HEK293 (cell line): Measurements from ENCODE around the gene INTS1.

Source experiments
- CTCF ChIA-PET: fragments of 350-600 bp; formaldehyde crosslinking; extraction: SDS; loops from one replicate; lab custom pipeline; 2021; ENCODE audit warnings: antibody characterized with exemption; lab: Yijun Ruan, JAX
- POLR2A ChIA-PET: fragments of 300-600 bp; formaldehyde crosslinking; extraction: SDS; loops from one replicate; lab custom pipeline; 2020; ENCODE audit warnings: antibody characterized with exemption, inconsistent platforms; lab: Yijun Ruan, JAX
- H3K27ac ChIP-seq: fragments of 200-500 bp; sonication (Bioruptor generic); 2 replicates; pipeline ENCODE4 v1.5.1; 2014; ENCODE audit warnings: low read depth, low read length, control low read depth, inconsistent platforms; ENCODE audit errors: extremely low read depth
- H3K36me3 ChIP-seq, 2 experiments: fragments of 200-500 bp in 1 of 2; sonication (Bioruptor generic) in 1 of 2; 1 replicate in 1 of 2; 2 replicates in 1 of 2; pipeline ENCODE4 v1.5.1; 2014 to 2017; ENCODE audit warnings: inconsistent platforms in 2 of 2, low read length in 2 of 2; ENCODE audit not compliant: control insufficient read depth in 2 of 2, insufficient read depth in 1 of 2
- H3K4me1 ChIP-seq: fragments of 200-500 bp; sonication (Bioruptor generic); 2 replicates; pipeline ENCODE4 v1.5.1; 2014; ENCODE audit warnings: mild to moderate bottlenecking, low read length, inconsistent platforms; ENCODE audit not compliant: control insufficient read depth, insufficient read depth
- H3K4me3 ChIP-seq: 2 replicates; pipeline ENCODE4 v1.5.1; 2011; ENCODE audit warnings: low read depth, mild to moderate bottlenecking, control low read depth, low read length, moderate library complexity
- H3K9me3 ChIP-seq: fragments of 200-500 bp; sonication (Bioruptor generic); 2 replicates; pipeline ENCODE4 v1.5.1; 2014; ENCODE audit warnings: low read depth, low read length, inconsistent platforms; ENCODE audit not compliant: control insufficient read depth, insufficient read depth
- CTCF ChIP-seq: fragments of 450-650 bp; formaldehyde crosslinking; IDR thresholded peaks from 2 replicates; pipeline ENCODE4 v1.5.1; 2016; ENCODE audit warnings: missing biosample characterization, missing genetic modification characterization
- IKZF3 ChIP-seq: fragments of 450-650 bp; IDR thresholded peaks from 2 replicates; pipeline ENCODE4 v1.5.0; 2018; ENCODE audit warnings: missing biosample characterization, mild to moderate bottlenecking, missing genetic modification characterization, moderate library complexity
- ZFP3 ChIP-seq: fragments of 450-650 bp; formaldehyde crosslinking; IDR thresholded peaks from 2 replicates; pipeline ENCODE4 v1.5.1; 2016; ENCODE audit warnings: low read depth, missing biosample characterization, missing genetic modification characterization
- ZNF114 ChIP-seq: fragments of 450-650 bp; formaldehyde crosslinking; IDR thresholded peaks from 2 replicates; pipeline ENCODE4 v1.5.0; 2017; ENCODE audit warnings: missing biosample characterization, missing genetic modification characterization
- ZNF146 ChIP-seq: fragments of 450-650 bp; formaldehyde crosslinking; IDR thresholded peaks from 2 replicates; pipeline ENCODE4 v1.5.1; 2016; ENCODE audit warnings: missing biosample characterization, missing genetic modification characterization
- ZNF155 ChIP-seq: fragments of 450-650 bp; formaldehyde crosslinking; IDR thresholded peaks from 2 replicates; pipeline ENCODE4 v1.5.1; 2016; ENCODE audit warnings: missing biosample characterization, missing genetic modification characterization
- ZNF248 ChIP-seq: fragments of 450-650 bp; formaldehyde crosslinking; IDR thresholded peaks from 2 replicates; pipeline ENCODE4 v1.5.1; 2017; ENCODE audit warnings: missing biosample characterization, missing genetic modification characterization
- ZNF324 ChIP-seq: fragments of 450-650 bp; formaldehyde crosslinking; IDR thresholded peaks from 2 replicates; pipeline ENCODE4 v1.5.1; 2016; ENCODE audit warnings: missing biosample characterization, missing genetic modification characterization
- ZNF426 ChIP-seq: fragments of 450-650 bp; formaldehyde crosslinking; IDR thresholded peaks from 2 replicates; pipeline ENCODE4 v1.5.1; 2017; ENCODE audit warnings: missing biosample characterization, missing genetic modification characterization, mild to moderate bottlenecking, inconsistent platforms, moderate library complexity
- ZNF501 ChIP-seq: fragments of 450-650 bp; formaldehyde crosslinking; IDR thresholded peaks from 2 replicates; pipeline ENCODE4 v1.5.1; 2016; ENCODE audit warnings: missing biosample characterization, missing genetic modification characterization
- ZNF654 ChIP-seq: fragments of 450-650 bp; formaldehyde crosslinking; IDR thresholded peaks from 2 replicates; pipeline ENCODE4 v1.5.1; 2016; ENCODE audit warnings: low read depth, missing biosample characterization, missing genetic modification characterization
- ZNF692 ChIP-seq: fragments of 450-650 bp; formaldehyde crosslinking; IDR thresholded peaks from 2 replicates; pipeline ENCODE4 v1.5.1; 2016; ENCODE audit warnings: missing biosample characterization, missing genetic modification characterization
- ZNF701 ChIP-seq: fragments of 450-650 bp; formaldehyde crosslinking; IDR thresholded peaks from 2 replicates; pipeline ENCODE4 v1.5.1; 2016; ENCODE audit warnings: missing biosample characterization, missing genetic modification characterization
- ZNF777 ChIP-seq: fragments of 450-650 bp; formaldehyde crosslinking; IDR thresholded peaks from 2 replicates; pipeline ENCODE4 v1.5.1; 2017; ENCODE audit warnings: missing biosample characterization, missing genetic modification characterization, borderline replicate concordance
- ZNF791 ChIP-seq: fragments of 450-650 bp; formaldehyde crosslinking; IDR thresholded peaks from 2 replicates; pipeline ENCODE4 v1.5.1; 2016; ENCODE audit warnings: missing biosample characterization, missing genetic modification characterization
- TF ChIP-seq, protein P1 (sequence below): fragments of 450-650 bp; formaldehyde crosslinking; IDR thresholded peaks from 2 replicates; pipeline ENCODE4 v1.5.1; 2017; ENCODE audit warnings: missing biosample characterization, missing genetic modification characterization

The INTS1 gene

DNA sequence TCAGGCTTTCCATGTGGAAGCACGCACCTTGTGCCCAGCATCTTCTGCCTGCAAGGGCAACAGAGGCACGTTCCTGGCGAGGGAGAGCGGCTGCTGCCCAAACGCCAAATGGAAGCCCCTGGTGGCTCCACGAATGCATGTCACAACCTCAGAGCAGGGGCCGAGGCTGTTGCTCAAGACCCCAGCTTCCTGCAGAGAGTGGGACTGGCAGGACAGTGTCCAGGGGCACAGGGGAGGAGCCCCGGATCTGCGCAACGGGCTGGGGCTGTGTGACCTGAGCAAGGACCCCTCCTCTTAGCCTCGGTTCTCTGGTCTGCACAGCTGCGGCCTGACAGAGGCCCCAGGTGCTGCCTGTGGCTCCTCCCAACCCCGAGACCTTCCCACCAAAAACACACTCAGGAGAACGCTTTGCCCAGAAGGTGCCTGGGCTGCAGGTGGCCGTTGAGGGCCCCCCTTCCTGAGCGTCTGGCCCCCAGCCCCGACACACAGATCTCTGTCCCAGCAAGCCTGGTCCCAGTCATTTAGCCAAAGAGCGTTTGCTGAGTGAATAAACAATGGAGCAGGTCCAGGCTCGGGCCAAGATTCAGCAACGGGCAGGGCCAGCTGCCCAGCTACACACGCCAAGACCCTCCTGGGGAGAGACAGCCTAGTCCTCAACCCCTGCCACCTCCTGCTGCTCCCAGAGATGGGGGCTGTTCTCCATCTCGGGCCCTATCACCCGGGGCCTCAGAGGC, 46.1 kb downstream of the INTS1 start:
- Histone ChIP-seq H3K36me3 (no peaks in the 10 kb centered on the region), H3K9me3 (no peaks in the 10 kb centered on the region), H3K4me3 (peak overlapping the region; percentile 73)
- CTCF ChIA-PET, result interaction anchor here (0.6 to 2.7 kb wide), 4 partner anchors 11 to 272 kb away, joined by 3 to 10 read pairs (median 4); no protein-coding TSS in a partner anchor
- TF ChIP-seq ZNF777 (tag by site-specific recombination), result no peak
- TF ChIP-seq, protein P1, sequence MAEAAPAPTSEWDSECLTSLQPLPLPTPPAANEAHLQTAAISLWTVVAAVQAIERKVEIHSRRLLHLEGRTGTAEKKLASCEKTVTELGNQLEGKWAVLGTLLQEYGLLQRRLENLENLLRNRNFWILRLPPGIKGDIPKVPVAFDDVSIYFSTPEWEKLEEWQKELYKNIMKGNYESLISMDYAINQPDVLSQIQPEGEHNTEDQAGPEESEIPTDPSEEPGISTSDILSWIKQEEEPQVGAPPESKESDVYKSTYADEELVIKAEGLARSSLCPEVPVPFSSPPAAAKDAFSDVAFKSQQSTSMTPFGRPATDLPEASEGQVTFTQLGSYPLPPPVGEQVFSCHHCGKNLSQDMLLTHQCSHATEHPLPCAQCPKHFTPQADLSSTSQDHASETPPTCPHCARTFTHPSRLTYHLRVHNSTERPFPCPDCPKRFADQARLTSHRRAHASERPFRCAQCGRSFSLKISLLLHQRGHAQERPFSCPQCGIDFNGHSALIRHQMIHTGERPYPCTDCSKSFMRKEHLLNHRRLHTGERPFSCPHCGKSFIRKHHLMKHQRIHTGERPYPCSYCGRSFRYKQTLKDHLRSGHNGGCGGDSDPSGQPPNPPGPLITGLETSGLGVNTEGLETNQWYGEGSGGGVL, result no peak
- no peak for TF ChIP-seq ZNF426 (tag by site-specific recombination)
- TF ChIP-seq CTCF (tag by site-specific recombination), result no peak
- no peak for TF ChIP-seq ZNF155
- TF ChIP-seq ZNF114 (tag by site-specific recombination), result no peak
- no peak for TF ChIP-seq ZNF701 (tag by site-specific recombination)
- no peak for TF ChIP-seq ZNF692 (tag by site-specific recombination)
- no peak for TF ChIP-seq ZNF248 (tag by site-specific recombination)
- TF ChIP-seq ZNF654 (tag by site-specific recombination), result no peak
- TF ChIP-seq ZNF791, result no peak
- TF ChIP-seq ZNF501 (tag by site-specific recombination), result no peak
- TF ChIP-seq IKZF3, result no peak
- TF ChIP-seq, all 188 proteins: peak for 0
- Histone ChIP-seq H3K4me1 (0 out of 2 replicates have a peak, but pooled peaks cover 3% of the 10 kb centered on the region), H3K27ac (no peak overlapping the region; the same call in 1 of the 2 replicates)
- POLR2A ChIA-PET, result interaction anchor here (1.0 to 1.6 kb wide), 2 partner anchors 18 to 20 kb away, joined by 3 read pairs; no protein-coding TSS in a partner anchor

- POLR2A ChIA-PET, result interaction anchor here (0.6 to 1.0 kb wide), 2 partner anchors 17 to 141 kb away, joined by 3 to 8 read pairs; no protein-coding TSS in a partner anchor
- H3K4me3 ChIP-seq, result no peak overlapping the region
- H3K27ac ChIP-seq, result no peak overlapping the region
- TF ChIP-seq ZNF324 (tag by site-specific recombination) (no peak), ZFP3 (tag by site-specific recombination) (peak; percentile 93), ZNF146 (no peak)
- TF ChIP-seq, all 188 proteins: peak for 1
- H3K4me1 ChIP-seq, result 0 out of 2 replicates have a peak, but pooled peaks cover 3% of the 10 kb centered on the region
- CTCF ChIA-PET, result interaction anchor here (0.5 to 2.7 kb wide), 8 partner anchors 10 to 271 kb away, joined by 3 to 10 read pairs (median 3); no protein-coding TSS in a partner anchor
- no peaks in the 10 kb centered on the region for H3K9me3 ChIP-seq
- no peaks in the 10 kb centered on the region for H3K36me3 ChIP-seq
These were observed 46.9 kb downstream of the INTS1 start for GRCh38 chr7:1457059-1457948.
